BLaER1 treated with 17β-estradiol and CSF1 and Interleukin-3, amounts not matched to agents 10 nM and 100 nM (cell line): Measurements from ENCODE around the gene PDGFC.

ENCODE experiments used
- H3K27ac ChIP-seq, 11 experiments: shearing (Covaris generic); formaldehyde crosslinking; 2 replicates each; pipeline ENCODE4 v1.8.1; 2022
- H3K27me3 ChIP-seq, 11 experiments: shearing (Covaris generic); formaldehyde crosslinking; 2 replicates each; pipeline ENCODE4 v1.8.1; 2022
- H3K36me3 ChIP-seq, 11 experiments: shearing (Covaris generic); formaldehyde crosslinking; 2 replicates each; pipeline ENCODE4 v1.8.1; 2022
- H3K4me1 ChIP-seq, 10 experiments: shearing (Covaris generic); formaldehyde crosslinking; 2 replicates each; pipeline ENCODE4 v1.8.1; 2022
- H3K4me2 ChIP-seq, 11 experiments: shearing (Covaris generic); formaldehyde crosslinking; 2 replicates each; pipeline ENCODE4 v1.8.1; 2022
- H3K4me3 ChIP-seq, 10 experiments: shearing (Covaris generic); formaldehyde crosslinking; 2 replicates each; pipeline ENCODE4 v1.8.1; 2022
- H3K9ac ChIP-seq, 11 experiments: shearing (Covaris generic); formaldehyde crosslinking; 2 replicates each; pipeline ENCODE4 v1.8.1; 2022
- H3K9me3 ChIP-seq, 11 experiments: shearing (Covaris generic); formaldehyde crosslinking; replicated peaks in 1 of 11; 2 replicates each; pipeline ENCODE4 v1.8.1; 2022
- H4K20me1 ChIP-seq, 11 experiments: shearing (Covaris generic); formaldehyde crosslinking; 2 replicates each; pipeline ENCODE4 v1.8.1; 2022
- Cebpa-rat ChIP-seq, 11 experiments: shearing (Covaris generic); IDR thresholded peaks; 2 replicates each; pipeline ENCODE4 v1.8.1; 2022

Gene PDGFC

DNA sequence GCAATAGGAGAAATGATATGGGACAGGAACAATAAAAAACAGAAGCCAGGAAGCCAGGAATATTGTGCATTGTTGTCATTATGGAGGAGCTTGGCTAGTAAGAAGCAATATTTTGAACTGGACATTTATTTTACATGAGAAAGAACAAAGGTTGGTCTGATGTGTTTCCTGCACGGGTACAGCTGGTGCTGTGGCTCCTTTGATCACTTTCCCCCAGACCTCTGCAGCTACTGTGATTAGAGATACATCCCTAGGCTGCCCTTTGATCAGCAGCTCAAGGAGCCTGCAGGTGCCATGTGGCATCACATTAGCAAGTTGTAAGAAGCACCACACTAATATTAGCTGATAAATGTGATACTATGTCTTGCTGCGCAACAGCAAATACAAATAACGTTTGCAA, 2.5 kb downstream of the PDGFC start:
- TF ChIP-seq Cebpa-rat (IDR thresholded peaks at IDR 0.05), result no peak
- Histone ChIP-seq H3K4me1 (peaks cover 0 to 51% (median 8%) of the 10 kb centered on the region in 10 experiments; a peak in 15 of 20 replicates), H3K9me3 (peaks cover 4 to 22% (median 17%) of the 10 kb centered on the region in 11 experiments; a peak in 18 of 22 replicates), H4K20me1 (no peaks in the 10 kb centered on the region), H3K36me3 (no peaks in the 10 kb centered on the region), H3K27me3 (peaks cover 15 to 26% (median 23%) of the 10 kb centered on the region in 11 experiments), H3K4me2 (peak overlapping the region; percentile 9 to 64 (median 34); a peak in 18 of 22 replicates), H3K9ac (no peak overlapping the region), H3K4me3 (no peak overlapping the region), H3K27ac (no peak overlapping the region)

DNA sequence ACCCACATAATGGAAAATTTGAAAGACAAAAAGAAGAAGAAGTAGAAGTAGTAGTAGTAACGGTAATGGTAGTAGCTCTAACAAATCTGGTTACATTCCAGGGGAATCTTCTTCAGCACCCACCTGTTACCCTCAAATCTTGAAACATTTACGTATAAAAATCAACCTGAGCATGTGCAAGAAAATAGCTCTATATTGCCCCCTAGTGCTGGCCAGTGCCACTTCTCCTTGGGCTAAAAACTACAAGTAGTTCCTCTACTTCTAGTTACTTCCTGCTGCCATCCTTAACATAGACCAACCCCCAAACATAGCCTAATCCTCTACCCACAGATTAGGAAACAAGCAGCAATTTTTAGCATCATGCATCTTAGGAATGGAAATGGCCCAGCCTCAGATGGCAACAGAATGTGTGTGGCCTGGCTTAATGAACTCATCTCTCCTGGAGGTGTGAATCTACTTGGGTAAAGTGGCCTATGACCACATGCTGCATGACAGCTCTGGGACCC, 3.1 kb downstream of the PDGFC start:
- TF ChIP-seq Cebpa-rat (IDR thresholded peaks at IDR 0.05), result no peak
- H3K4me1 ChIP-seq, result peaks cover 0 to 52% (median 8%) of the 10 kb centered on the region in 10 experiments; a peak in 15 of 20 replicates
- H3K9me3 ChIP-seq, result peaks cover 4 to 22% (median 17%) of the 10 kb centered on the region in 11 experiments; a peak in 18 of 22 replicates
- H3K36me3 ChIP-seq, result no peaks in the 10 kb centered on the region
- H3K4me3 ChIP-seq, result no peak overlapping the region
- H3K27me3 ChIP-seq, result peaks cover 15 to 26% (median 23%) of the 10 kb centered on the region in 11 experiments
- no peaks in the 10 kb centered on the region for H4K20me1 ChIP-seq
- peak overlapping the region; percentile 9 to 64 (median 34); a peak in 18 of 22 replicates for H3K4me2 ChIP-seq
- H3K9ac ChIP-seq, result no peak overlapping the region
- no peak overlapping the region; a peak in 1 of 22 replicates for H3K27ac ChIP-seq

DNA sequence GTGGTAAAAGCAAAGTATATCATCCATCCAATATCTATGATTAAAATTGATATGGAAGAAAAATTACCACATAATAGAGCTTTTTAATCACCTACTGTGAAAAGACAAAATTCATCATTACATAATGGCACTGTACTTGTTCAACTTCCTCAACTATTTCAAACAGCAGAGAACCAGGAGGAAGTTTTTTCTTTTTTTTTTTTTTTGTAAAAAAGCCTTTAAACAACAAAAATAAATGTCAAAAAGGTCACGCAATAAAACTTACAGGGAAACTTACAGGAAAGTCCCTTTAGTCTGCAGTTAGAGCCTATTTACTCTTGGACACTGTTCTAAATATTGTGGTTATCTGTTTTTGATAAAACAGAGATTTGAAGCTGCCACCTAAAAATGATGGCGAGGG, 4.8 kb downstream of the PDGFC start:
- H3K36me3 ChIP-seq, result no peaks in the 10 kb centered on the region
- peaks cover 0 to 53% (median 8%) of the 10 kb centered on the region in 10 experiments; a peak in 15 of 20 replicates for H3K4me1 ChIP-seq
- TF ChIP-seq Cebpa-rat (IDR thresholded peaks at IDR 0.05), result no peak
- peaks cover 4 to 14% (median 13%) of the 10 kb centered on the region in 11 experiments; a peak in 18 of 22 replicates for H3K9me3 ChIP-seq
- peaks cover 15 to 26% (median 23%) of the 10 kb centered on the region in 11 experiments for H3K27me3 ChIP-seq
- peak overlapping the region in 1 of 11 experiments; percentile 51; a peak in 1 of 22 replicates for H3K9ac ChIP-seq
- H3K4me2 ChIP-seq, result peak overlapping the region in 2 of 11 experiments; percentile 65 to 74; a peak in 3 of 22 replicates
- H3K4me3 ChIP-seq, result no peak overlapping the region
- H3K27ac ChIP-seq, result peak overlapping the region in 2 of 11 experiments; percentile 50 to 57; a peak in 2 of 22 replicates
- H4K20me1 ChIP-seq, result no peaks in the 10 kb centered on the region

DNA sequence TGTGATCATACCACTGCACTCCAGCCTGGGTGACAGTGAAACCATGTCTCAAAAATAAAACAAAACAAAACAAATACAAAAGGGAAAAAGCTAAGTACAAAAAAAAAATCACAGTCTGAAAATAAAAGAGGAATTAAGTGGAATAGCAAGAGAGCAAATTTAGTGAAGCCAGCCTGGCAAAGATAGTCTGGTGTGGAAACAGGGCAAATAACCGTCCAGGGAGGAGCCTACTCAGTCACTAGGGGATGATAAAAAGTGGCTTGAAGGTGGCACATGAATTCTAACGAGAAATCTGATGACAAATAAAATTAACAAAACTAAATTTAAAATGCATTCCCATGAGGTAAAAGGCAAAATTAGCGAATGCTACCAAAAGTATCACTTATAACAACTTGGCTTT, 8.2 kb downstream of the PDGFC start:
- Histone ChIP-seq H3K9ac (no peak overlapping the region), H3K4me1 (peaks cover 0 to 50% (median 0%) of the 10 kb centered on the region in 10 experiments; a peak in 5 of 20 replicates), H3K27me3 (no peaks in the 10 kb centered on the region), H3K4me2 (peak overlapping the region in 1 of 11 experiments; percentile 3; a peak in 1 of 22 replicates), H3K36me3 (no peaks in the 10 kb centered on the region), H3K27ac (no peak overlapping the region), H3K4me3 (no peak overlapping the region), H3K9me3 (no peaks in the 10 kb centered on the region; a peak in 1 of 22 replicates), H4K20me1 (no peaks in the 10 kb centered on the region)
- TF ChIP-seq Cebpa-rat (IDR thresholded peaks at IDR 0.05), result no peak

DNA sequence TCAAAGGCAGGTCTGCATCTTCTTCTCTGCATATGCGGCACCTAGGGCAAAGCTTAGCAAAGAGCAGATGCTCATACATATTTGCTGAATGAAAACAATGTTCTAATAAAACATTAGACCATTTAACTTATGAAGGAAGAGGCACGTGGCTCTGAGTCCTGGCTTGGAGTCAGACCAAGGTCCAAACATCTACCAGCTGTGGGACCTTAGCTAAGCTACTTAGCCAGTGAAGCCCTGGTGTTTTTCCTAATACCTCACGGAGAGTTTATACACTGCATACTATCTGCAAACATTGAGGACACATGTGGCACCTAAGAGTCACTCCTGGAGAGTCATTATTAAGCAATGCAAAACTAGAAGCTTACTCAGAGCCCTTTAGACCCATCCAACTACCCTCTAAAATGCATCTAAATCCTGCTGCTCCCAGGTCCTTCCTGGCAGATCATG, 9.0 kb downstream of the PDGFC start:
- no peak for TF ChIP-seq Cebpa-rat (IDR thresholded peaks at IDR 0.05)
- no peaks in the 10 kb centered on the region for H4K20me1 ChIP-seq
- H3K27ac ChIP-seq, result no peak overlapping the region; a peak in 1 of 22 replicates
- H3K4me2 ChIP-seq, result peak overlapping the region in 1 of 11 experiments; percentile 35; a peak in 1 of 22 replicates
- H3K9ac ChIP-seq, result no peak overlapping the region
- no peaks in the 10 kb centered on the region; a peak in 1 of 22 replicates for H3K9me3 ChIP-seq
- no peak overlapping the region for H3K4me3 ChIP-seq
- H3K4me1 ChIP-seq, result peaks cover 0 to 50% (median 0%) of the 10 kb centered on the region in 10 experiments; a peak in 5 of 20 replicates
- H3K36me3 ChIP-seq, result no peaks in the 10 kb centered on the region
- H3K27me3 ChIP-seq, result no peaks in the 10 kb centered on the region

DNA sequence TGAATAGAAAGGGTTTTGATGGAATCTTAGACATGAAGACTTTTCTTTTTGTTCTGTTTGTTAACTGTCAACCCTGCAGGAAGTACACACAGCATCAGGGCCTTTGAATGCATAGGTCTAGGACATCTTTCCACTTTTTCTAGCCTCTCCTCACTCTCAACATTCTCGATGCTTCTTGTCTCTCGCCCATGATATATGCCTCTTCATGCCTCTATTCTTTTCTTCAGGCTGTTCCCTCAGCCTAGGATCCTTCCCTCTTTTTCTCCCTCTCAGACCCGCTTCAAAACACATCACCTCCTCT, 9.6 kb downstream of the PDGFC start:
- Histone ChIP-seq H3K27ac (no peak overlapping the region; a peak in 1 of 22 replicates), H3K4me1 (peaks cover 0 to 50% (median 0%) of the 10 kb centered on the region in 10 experiments; a peak in 5 of 20 replicates), H3K4me3 (no peak overlapping the region), H3K4me2 (peak overlapping the region in 1 of 11 experiments; percentile 35; a peak in 1 of 22 replicates), H4K20me1 (no peaks in the 10 kb centered on the region), H3K27me3 (no peaks in the 10 kb centered on the region), H3K36me3 (no peaks in the 10 kb centered on the region), H3K9ac (no peak overlapping the region), H3K9me3 (no peaks in the 10 kb centered on the region; a peak in 1 of 22 replicates)
- no peak for TF ChIP-seq Cebpa-rat (IDR thresholded peaks at IDR 0.05)

DNA sequence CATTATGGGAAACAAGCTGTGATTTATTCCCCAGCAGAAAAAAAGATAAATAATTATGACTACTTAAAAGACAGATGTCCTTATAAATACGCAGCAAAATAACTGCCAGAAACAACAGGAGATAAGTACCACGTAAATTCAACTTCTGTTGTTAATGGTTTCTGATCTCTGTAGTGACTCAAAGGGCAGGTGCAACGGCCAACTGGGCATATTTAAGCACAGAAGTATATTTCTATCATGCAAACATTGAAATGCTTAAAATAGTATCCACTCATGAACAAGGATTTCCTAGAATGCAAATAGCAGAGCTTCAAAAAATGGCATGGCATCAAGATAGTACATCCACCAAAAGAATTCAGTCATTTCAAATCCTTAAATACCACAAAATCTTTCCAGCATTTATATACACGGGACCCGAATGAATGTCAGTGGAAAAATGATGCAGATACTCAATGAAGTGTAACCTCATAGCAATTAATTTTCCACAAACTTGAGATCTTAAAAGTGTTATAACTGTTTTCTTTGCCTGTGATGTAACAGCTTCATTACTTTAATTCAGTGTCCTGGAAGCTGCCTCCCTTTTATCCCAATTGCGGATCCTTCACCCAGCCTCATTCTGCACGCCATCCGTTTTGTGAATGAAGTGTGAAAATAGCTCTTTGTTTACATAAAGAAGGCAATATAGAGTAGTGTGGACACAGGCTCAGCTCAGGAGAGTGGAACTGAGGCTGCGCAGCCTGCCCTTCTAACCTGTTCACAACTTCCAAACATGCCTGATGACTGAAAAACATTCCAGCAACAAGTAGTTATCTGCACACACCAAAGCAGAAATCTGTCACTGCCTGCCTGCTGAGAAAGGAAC, 10.2 kb downstream of the PDGFC start:
- Histone ChIP-seq H3K4me3 (no peak overlapping the region), H3K9ac (no peak overlapping the region), H4K20me1 (no peaks in the 10 kb centered on the region), H3K4me1 (peaks cover 0 to 50% (median 0%) of the 10 kb centered on the region in 10 experiments; a peak in 5 of 20 replicates), H3K4me2 (peak overlapping the region in 1 of 11 experiments; percentile 35; a peak in 1 of 22 replicates), H3K27me3 (no peaks in the 10 kb centered on the region), H3K9me3 (no peaks in the 10 kb centered on the region), H3K27ac (no peak overlapping the region; a peak in 1 of 22 replicates), H3K36me3 (no peaks in the 10 kb centered on the region)
- TF ChIP-seq Cebpa-rat (IDR thresholded peaks at IDR 0.05), result no peak

DNA sequence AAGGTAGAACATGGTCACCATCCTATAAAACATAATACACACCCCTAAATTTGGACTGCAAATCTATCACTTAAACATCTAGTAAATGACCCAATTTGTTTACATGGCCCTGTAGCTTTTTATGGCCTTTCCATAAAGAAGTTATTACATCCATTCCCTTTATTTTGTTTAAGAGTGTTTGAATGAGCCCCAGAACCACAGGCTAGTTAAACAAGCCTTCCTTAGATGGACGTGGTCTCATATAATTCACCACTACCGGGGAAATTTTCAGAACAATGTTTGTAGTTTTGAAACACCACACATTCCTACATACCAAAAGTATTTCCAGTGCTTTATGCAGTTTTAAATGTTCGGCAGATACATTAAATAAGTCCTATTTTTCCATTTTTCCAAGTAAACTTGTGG, 12.3 kb downstream of the PDGFC start:
- no peak overlapping the region for H3K4me2 ChIP-seq
- peaks cover 0 to 59% (median 0%) of the 10 kb centered on the region in 10 experiments; a peak in 6 of 20 replicates for H3K4me1 ChIP-seq

More for the DNA sequence above, 12.3 kb downstream of the PDGFC start:
- no peaks in the 10 kb centered on the region for H3K27me3 ChIP-seq
- no peaks in the 10 kb centered on the region for H3K36me3 ChIP-seq
- H3K4me3 ChIP-seq, result no peak overlapping the region
- H3K9me3 ChIP-seq, result no peaks in the 10 kb centered on the region
- no peak overlapping the region; a peak in 1 of 22 replicates for H3K27ac ChIP-seq
- H3K9ac ChIP-seq, result no peak overlapping the region
- H4K20me1 ChIP-seq, result no peaks in the 10 kb centered on the region
- no peak for TF ChIP-seq Cebpa-rat (IDR thresholded peaks at IDR 0.05)
